Activated T-helper 17 cell treated with anti-CD3 and anti-CD28 coated beads, Interleukin-2, amount 50 U/mL, for 72 hours (primary cell): ENCODE data around the gene CDH13. TPM values are rescaled to one million over a fixed set of nuclear protein-coding genes. Genes with fewer than 3 reads are reported as not detected.

Source experiments
- ATAC-seq: fragments of 150-1000 bp; cut with Tn5 transposase; replicated peaks from 2 replicates; pipeline ENCODE4 v1.10.0; 2021; ENCODE audit warnings: mild to moderate bottlenecking, moderate library complexity
- H3K27ac Mint-ChIP-seq: one replicate; pipeline ENCODE4 v1.8.0; 2022; ENCODE audit warnings: mixed read lengths
- H3K27me3 Mint-ChIP-seq: one replicate; pipeline ENCODE4 v1.8.0; 2022; ENCODE audit warnings: mixed read lengths
- H3K36me3 Mint-ChIP-seq: one replicate; pipeline ENCODE4 v1.8.0; 2022; ENCODE audit warnings: low read depth, mild to moderate bottlenecking, mixed read lengths
- H3K4me1 Mint-ChIP-seq: one replicate; pipeline ENCODE4 v1.8.0; 2022; ENCODE audit warnings: mixed read lengths
- H3K4me3 Mint-ChIP-seq: one replicate; pipeline ENCODE4 v1.8.0; 2022; ENCODE audit warnings: mild to moderate bottlenecking, mixed read lengths
- H3K9me3 Mint-ChIP-seq: one replicate; pipeline ENCODE4 v1.8.0; 2022; ENCODE audit warnings: mixed read lengths
- total RNA-seq, 2 donors: library from RNA; stranded (reverse); gene quantifications; one replicate each; pipeline ENCODE4 v1.2.3, GENCODE V29; 2022

Gene CDH13
- total RNA-seq, 2 donors from 2014 or later = not detected

DNA sequence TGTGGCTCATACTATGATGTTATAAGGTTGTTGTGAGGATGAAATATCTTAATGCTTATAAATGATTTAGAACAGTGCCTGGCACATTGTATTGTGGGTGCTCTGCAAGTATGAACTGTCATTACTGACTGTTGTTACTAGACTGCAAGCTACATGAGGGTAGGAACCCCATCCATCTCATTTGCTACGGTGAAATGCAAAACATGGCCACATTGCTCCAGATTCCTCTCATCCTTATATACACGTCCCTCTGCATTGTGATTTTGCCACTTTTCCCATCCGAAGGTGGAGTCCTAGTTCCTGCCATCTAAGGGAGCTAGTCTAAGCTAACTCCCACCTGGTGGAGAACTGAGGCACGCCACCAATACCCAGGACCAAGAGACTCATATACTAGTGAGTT, 1210.8 kb downstream of the CDH13 start:
- Mint-ChIP-seq H3K4me1 (peaks cover 7% of the 10 kb centered on the region), H3K27ac (no peak overlapping the region), H3K36me3 (no peaks in the 10 kb centered on the region), H3K9me3 (no peaks in the 10 kb centered on the region), H3K4me3 (no peak overlapping the region), H3K27me3 (peaks cover 11% of the 10 kb centered on the region)
- no peak for ATAC-seq

- no peak for ATAC-seq
- peaks cover 7% of the 10 kb centered on the region for H3K4me1 Mint-ChIP-seq
- H3K9me3 Mint-ChIP-seq = no peaks in the 10 kb centered on the region
- H3K36me3 Mint-ChIP-seq = no peaks in the 10 kb centered on the region
- peaks cover 11% of the 10 kb centered on the region for H3K27me3 Mint-ChIP-seq
- no peak overlapping the region for H3K27ac Mint-ChIP-seq
- no peak overlapping the region for H3K4me3 Mint-ChIP-seq
Measured at GRCh38 chr16:83838151-83838550, 1211.4 kb downstream of the CDH13 start.

DNA sequence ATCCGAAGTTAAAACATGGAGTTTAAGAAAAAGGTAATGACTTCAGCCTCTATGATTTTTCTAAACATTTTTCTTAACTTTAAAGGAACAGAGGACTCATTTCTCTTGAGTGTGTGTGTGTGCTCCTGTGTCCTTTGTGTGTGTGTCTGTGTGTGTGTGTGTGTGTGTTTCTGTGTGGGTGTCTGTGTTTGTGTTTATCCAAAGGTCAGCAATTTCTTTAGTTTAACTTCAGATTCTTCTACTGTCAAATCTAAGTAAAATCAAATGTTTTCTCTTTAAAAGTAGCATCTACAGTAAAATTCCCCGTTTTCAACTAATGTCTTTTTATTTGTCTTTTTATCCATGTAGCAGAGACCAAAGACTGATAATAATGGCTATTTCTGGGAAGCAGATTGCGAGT, 1212.8 kb downstream of the CDH13 start:
- Mint-ChIP-seq H3K9me3 (no peaks in the 10 kb centered on the region), H3K27ac (no peak overlapping the region), H3K27me3 (peaks cover 11% of the 10 kb centered on the region), H3K4me3 (no peak overlapping the region), H3K36me3 (no peaks in the 10 kb centered on the region), H3K4me1 (peaks cover 7% of the 10 kb centered on the region)
- no peak for ATAC-seq

GRCh38 chr16:83840060-83840617, 1213.4 kb downstream of the CDH13 start:
- peaks cover 11% of the 10 kb centered on the region for H3K27me3 Mint-ChIP-seq

GRCh38 chr16:83842291-83842690, 1215.5 kb downstream of the CDH13 start:
- Mint-ChIP-seq H3K27ac (no peak overlapping the region), H3K36me3 (no peaks in the 10 kb centered on the region), H3K4me1 (no peaks in the 10 kb centered on the region), H3K4me3 (no peak overlapping the region), H3K9me3 (no peaks in the 10 kb centered on the region), H3K27me3 (peaks cover 13% of the 10 kb centered on the region)
- no peak for ATAC-seq

More at GRCh38 chr16:83840060-83840617, 1213.4 kb downstream of the CDH13 start:
- Mint-ChIP-seq H3K4me3 (no peak overlapping the region), H3K27ac (no peak overlapping the region), H3K9me3 (no peaks in the 10 kb centered on the region), H3K4me1 (peaks cover 7% of the 10 kb centered on the region), H3K36me3 (no peaks in the 10 kb centered on the region)
- ATAC-seq = no peak

DNA sequence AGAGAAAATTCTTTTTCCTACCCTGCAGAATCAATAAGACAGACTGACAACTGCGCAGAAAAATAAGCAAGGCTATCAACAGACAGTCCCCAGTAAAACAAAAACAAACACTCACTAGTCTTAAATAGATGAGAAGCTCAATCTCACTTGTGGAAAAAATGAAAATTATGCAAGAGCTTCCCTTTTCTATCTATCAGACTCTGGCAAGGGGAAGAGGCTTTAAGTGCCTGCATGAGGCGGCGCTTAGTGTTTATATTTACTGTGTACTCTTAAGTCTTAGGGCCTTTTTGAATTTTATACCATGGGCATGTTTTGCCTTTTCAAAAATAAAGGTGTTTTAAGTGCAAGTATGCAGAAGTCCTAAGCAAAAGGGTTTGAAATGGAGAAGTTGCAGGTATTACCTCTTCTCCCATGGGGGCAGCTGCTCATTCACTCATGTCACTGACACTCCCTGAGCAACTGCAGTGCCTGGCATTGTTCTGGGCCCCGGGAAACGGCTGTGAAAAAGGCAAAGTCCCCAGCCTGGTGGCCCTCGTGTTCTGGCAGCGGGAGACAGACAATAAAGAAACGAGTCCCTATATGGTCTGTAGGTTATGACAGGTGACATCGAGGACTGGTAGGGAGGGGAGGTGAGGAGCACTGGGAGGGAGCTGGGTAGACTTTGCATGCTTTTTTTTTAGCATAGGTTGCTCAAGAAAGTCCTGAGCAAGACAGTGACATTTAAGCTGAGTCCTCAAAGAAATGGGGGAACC, 1216.2 kb downstream of the CDH13 start:
- peaks cover 6% of the 10 kb centered on the region for H3K27me3 Mint-ChIP-seq
- no peak overlapping the region for H3K27ac Mint-ChIP-seq
- ATAC-seq = no peak
- no peak overlapping the region for H3K4me3 Mint-ChIP-seq
- H3K9me3 Mint-ChIP-seq = no peaks in the 10 kb centered on the region
- H3K4me1 Mint-ChIP-seq = no peaks in the 10 kb centered on the region
- no peaks in the 10 kb centered on the region for H3K36me3 Mint-ChIP-seq

DNA sequence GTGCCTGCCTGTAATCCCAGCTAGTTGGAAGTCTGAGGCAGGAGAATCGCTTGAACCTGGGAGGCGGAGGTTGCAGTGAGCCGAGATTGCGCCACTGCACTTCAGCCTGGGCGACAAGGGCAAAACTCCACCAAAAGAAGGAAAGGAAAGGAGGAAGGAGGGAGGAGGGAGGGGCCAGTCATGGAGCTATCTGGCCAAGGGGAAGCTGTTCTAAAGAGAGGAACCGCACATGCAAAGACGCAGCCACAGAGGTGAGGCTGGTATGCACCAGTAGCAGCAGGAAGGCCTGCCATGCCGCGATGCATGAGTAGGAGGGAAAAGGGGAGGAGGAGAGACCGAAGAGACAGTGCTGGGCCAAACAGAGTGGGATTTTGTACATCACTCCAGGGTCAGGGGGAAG, 1216.9 kb downstream of the CDH13 start:
- Mint-ChIP-seq H3K9me3 (no peaks in the 10 kb centered on the region), H3K27ac (no peak overlapping the region), H3K36me3 (no peaks in the 10 kb centered on the region), H3K27me3 (peaks cover 3% of the 10 kb centered on the region), H3K4me1 (no peaks in the 10 kb centered on the region), H3K4me3 (no peak overlapping the region)
- ATAC-seq = no peak

DNA sequence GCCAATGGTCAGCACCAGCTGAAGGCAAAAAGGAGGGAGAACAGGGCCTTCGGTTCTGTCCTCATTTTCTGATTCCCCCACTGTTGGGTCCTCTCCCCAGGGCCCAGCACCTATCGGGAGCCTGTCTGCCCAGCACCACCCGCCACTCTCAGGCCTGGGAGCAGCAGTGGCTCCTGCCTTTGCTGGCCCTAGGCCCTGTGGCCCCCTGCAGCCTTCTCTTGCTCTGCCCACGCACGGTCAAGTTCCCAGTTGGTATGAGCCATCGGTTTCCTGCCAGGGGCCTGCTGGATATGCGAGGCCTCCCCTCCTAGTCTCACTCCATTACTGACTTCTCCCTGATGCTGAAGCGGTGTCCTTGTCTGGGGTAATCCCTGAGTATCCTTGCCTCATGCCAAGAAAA, 1218.5 kb downstream of the CDH13 start:
- no peaks in the 10 kb centered on the region for H3K36me3 Mint-ChIP-seq
- no peaks in the 10 kb centered on the region for H3K4me1 Mint-ChIP-seq
- no peaks in the 10 kb centered on the region for H3K9me3 Mint-ChIP-seq
- no peak overlapping the region for H3K27ac Mint-ChIP-seq
- peaks cover 3% of the 10 kb centered on the region for H3K27me3 Mint-ChIP-seq
- no peak overlapping the region for H3K4me3 Mint-ChIP-seq
- ATAC-seq = no peak

GRCh38 chr16:83847371-83848225, 1220.8 kb downstream of the CDH13 start:
- H3K36me3 Mint-ChIP-seq = no peaks in the 10 kb centered on the region
- H3K27ac Mint-ChIP-seq = no peak overlapping the region
- H3K4me3 Mint-ChIP-seq = no peak overlapping the region
- ATAC-seq = no peak
- no peaks in the 10 kb centered on the region for H3K9me3 Mint-ChIP-seq
- H3K27me3 Mint-ChIP-seq = peaks cover 12% of the 10 kb centered on the region
- no peaks in the 10 kb centered on the region for H3K4me1 Mint-ChIP-seq

GRCh38 chr16:83849421-83849820, 1222.7 kb downstream of the CDH13 start:
- Mint-ChIP-seq H3K4me1 (no peaks in the 10 kb centered on the region), H3K36me3 (no peaks in the 10 kb centered on the region), H3K27me3 (peaks cover 16% of the 10 kb centered on the region), H3K27ac (no peak overlapping the region), H3K4me3 (no peak overlapping the region), H3K9me3 (no peaks in the 10 kb centered on the region)
- no peak for ATAC-seq
